K562 (cell line): ENCODE data around the gene SRCAP. TPM values are rescaled to one million over a fixed set of nuclear protein-coding genes. Genes with fewer than 3 reads are reported as not detected.
A peak's percentile ranks its signal among the peaks of the same experiment; 100 is the strongest.

ENCODE experiments used
- ARID3A ChIP-seq: IDR thresholded peaks from 2 replicates; pipeline ENCODE4 v1.6.1; 2012; ENCODE audit warnings: low read depth, low read length, improper control_type of control experiment, borderline replicate concordance
- CEBPB ChIP-seq: fragments of 450-650 bp; IDR thresholded peaks from 2 replicates; pipeline ENCODE4 v1.6.1; 2016; ENCODE audit warnings: missing genetic modification characterization, missing compliant biosample characterization
- ESRRA ChIP-seq: fragments of 450-650 bp; IDR thresholded peaks from 2 replicates; pipeline ENCODE4 v1.6.1; 2014; ENCODE audit warnings: low read depth, mild to moderate bottlenecking, moderate library complexity, borderline replicate concordance
- MAFF ChIP-seq: IDR thresholded peaks from 2 replicates; pipeline ENCODE4 v1.6.1; 2012; ENCODE audit warnings: low read length, improper control_type of control experiment
- MGA ChIP-seq: fragments of 450-650 bp; IDR thresholded peaks from 2 replicates; pipeline ENCODE4 v1.6.1; 2016; ENCODE audit warnings: mild to moderate bottlenecking, moderate library complexity
- NR3C1 ChIP-seq: sonication (generic); formaldehyde crosslinking; IDR thresholded peaks from 2 replicates; pipeline ENCODE4 v1.8.1; 2022; ENCODE audit warnings: missing genetic modification reagents
- POLR3A ChIP-seq: IDR thresholded peaks from 2 replicates; pipeline ENCODE4 v1.6.1; 2011; ENCODE audit warnings: borderline replicate concordance, mild to moderate bottlenecking, moderate library complexity; ENCODE audit not compliant: insufficient read length, insufficient read depth; ENCODE audit errors: extremely low read depth
- POLR3G ChIP-seq: IDR thresholded peaks from 2 replicates; pipeline ENCODE4 v1.6.1; 2011; ENCODE audit not compliant: insufficient read length, insufficient replicate concordance; ENCODE audit errors: extremely low read depth
- SAP30 ChIP-seq: fragments of 200-600 bp; sonication (generic); IDR thresholded peaks from 2 replicates; pipeline ENCODE4 v1.6.1; 2012; ENCODE audit warnings: borderline replicate concordance, low read depth, mild to moderate bottlenecking, moderate library complexity, low read length, control low read depth, inconsistent platforms; ENCODE audit not compliant: insufficient read depth, poor library complexity, severe bottlenecking
- TAF15 ChIP-seq: fragments of 200-400 bp; formaldehyde crosslinking; IDR thresholded peaks from 2 replicates; pipeline ENCODE4 v1.6.1; 2017; ENCODE audit warnings: mild to moderate bottlenecking, low read depth, low read length, moderate library complexity
- TFAM ChIP-seq: fragments of 250-450 bp; sonication (Bioruptor Pico); conservative IDR thresholded peaks from 2 replicates; pipeline ENCODE4 v1.5.0; 2021; ENCODE audit warnings: mild to moderate bottlenecking, moderate library complexity
- ZNF3 ChIP-seq: fragments of 250-450 bp; sonication (Bioruptor Pico); IDR thresholded peaks from 2 replicates; pipeline ENCODE4 v1.5.0; 2021; ENCODE audit warnings: mild to moderate bottlenecking, moderate library complexity
- ZNF57 ChIP-seq: fragments of 450-650 bp; formaldehyde crosslinking; IDR thresholded peaks from 2 replicates; pipeline ENCODE4 v1.4.0; 2020; ENCODE audit warnings: mild to moderate bottlenecking, moderate library complexity
- polyA plus RNA-seq, 8 experiments: library from polyadenylated mRNA; depleted of rRNA in 4 of 8; stranded (reverse) in 5 of 8; unstranded in 3 of 8; fragments of >200 nt; fragmentation: Nextera tagmentation in 2 of 8; fragmentation: Illumina TruSeq in 1 of 8; extraction: Ambion mirVana in 2 of 8; extraction: Trizol in 1 of 8; gene quantifications; 2 replicates each; pipeline versions ENCODE4 v1.2.1 to v1.2.3, GENCODE V29; 2011 to 2014; ENCODE audit warnings: inconsistent platforms in 1 of 8, missing spikeins in 1 of 8
- total RNA-seq, 7 experiments: library from RNA; depleted of rRNA in 6 of 7; stranded (reverse); fragments of >200 nt in 6 of 7; fragmentation: Illumina TruSeq in 2 of 7; extraction: Trizol in 2 of 7; gene quantifications; 2 replicates each; pipeline versions ENCODE4 v1.2.1 to v1.2.3, GENCODE V29; 2011 to 2021; ENCODE audit warnings: low replicate concordance in 1 of 7

Gene SRCAP
- total and polyA plus RNA-seq, 9 of the 15 experiments (the other 6 are each of a cell fraction or from before 2014, with no cell fraction given), result 0.21 to 62.6 (median 5.8) TPM

GRCh38 chr16:30761928-30762902, 63.2 kb downstream of the SRCAP start, which contains the start of the genes CFAP119 and RNF40 (continued):
- TF ChIP-seq ARID3A, result no peak
- no peak for TF ChIP-seq POLR3A
- TF ChIP-seq ZNF3, result no peak
- peak; percentile 81 for TF ChIP-seq CEBPB (tag)
- no peak for TF ChIP-seq TAF15
- TF ChIP-seq POLR3G, result no peak
- no peak for TF ChIP-seq MGA
- TF ChIP-seq NR3C1 (CRISPR knock-in tag), result no peak
- TF ChIP-seq MAFF, result no peak
- TF ChIP-seq SAP30, result peak; percentile 98
- TF ChIP-seq ESRRA, result no peak
- TF ChIP-seq TFAM (CRISPR knock-in tag), result no peak
- no peak for TF ChIP-seq ZNF57 (CRISPR knock-in tag)
